C4-2B (cell line): Measurements from ENCODE around the gene ADD3.

Source experiments
- ZFX ChIP-seq: fragments of 450-650 bp; IDR thresholded peaks from 2 replicates; pipeline ENCODE4 v1.6.1; 2017
- TF ChIP-seq, protein P1 (sequence below): fragments of 450-650 bp; conservative IDR thresholded peaks from 2 replicates; pipeline ENCODE4 v1.5.1; 2017; ENCODE audit warnings: mild to moderate bottlenecking

GRCh38 chr10:110174816-110175215 is 167.0 kb downstream of the ADD3 start:
- TF ChIP-seq, protein P1, sequence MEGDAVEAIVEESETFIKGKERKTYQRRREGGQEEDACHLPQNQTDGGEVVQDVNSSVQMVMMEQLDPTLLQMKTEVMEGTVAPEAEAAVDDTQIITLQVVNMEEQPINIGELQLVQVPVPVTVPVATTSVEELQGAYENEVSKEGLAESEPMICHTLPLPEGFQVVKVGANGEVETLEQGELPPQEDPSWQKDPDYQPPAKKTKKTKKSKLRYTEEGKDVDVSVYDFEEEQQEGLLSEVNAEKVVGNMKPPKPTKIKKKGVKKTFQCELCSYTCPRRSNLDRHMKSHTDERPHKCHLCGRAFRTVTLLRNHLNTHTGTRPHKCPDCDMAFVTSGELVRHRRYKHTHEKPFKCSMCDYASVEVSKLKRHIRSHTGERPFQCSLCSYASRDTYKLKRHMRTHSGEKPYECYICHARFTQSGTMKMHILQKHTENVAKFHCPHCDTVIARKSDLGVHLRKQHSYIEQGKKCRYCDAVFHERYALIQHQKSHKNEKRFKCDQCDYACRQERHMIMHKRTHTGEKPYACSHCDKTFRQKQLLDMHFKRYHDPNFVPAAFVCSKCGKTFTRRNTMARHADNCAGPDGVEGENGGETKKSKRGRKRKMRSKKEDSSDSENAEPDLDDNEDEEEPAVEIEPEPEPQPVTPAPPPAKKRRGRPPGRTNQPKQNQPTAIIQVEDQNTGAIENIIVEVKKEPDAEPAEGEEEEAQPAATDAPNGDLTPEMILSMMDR, result no peak
- TF ChIP-seq ZFX, result no peak
